GM19455 (cell line): ENCODE measurements around the gene PRKCZ.

Experiments
- ATAC-seq: cut with Tn5 transposase; IDR thresholded peaks from one replicate; pipeline ENCODE4 v1.9.1; 2021; ENCODE audit not compliant: unreplicated experiment

Gene PRKCZ

DNA sequence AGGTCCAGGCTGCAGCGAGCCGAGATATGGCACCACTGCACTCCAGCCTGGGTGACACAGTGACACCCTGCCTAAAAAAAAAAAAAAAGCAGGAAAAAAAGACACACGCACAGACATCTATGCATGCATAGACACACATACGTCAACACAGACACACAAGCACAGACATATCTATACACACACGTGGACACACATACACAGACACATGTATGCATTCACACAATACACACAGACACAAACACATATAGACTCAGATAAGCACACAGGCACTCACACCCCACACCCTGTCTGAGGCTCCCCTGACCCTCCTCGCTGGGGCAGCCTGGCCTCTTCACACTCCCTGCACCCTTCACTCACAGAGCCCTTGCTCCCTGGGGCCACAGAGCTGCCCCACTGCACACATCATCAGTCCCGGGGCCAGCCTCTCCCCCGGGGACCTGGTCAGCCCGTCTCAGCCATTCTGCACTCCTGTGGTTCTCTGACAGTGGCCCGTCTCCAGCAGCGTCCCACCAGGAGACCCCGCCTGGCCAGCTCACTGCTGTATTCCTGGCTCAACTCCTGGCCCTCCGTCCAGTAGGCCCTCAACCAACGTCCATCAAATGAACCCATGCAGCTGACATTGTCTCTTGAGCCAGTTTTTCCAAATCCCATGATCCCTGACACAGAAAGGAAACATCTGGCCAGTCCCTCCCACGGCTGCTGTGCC is 4.6 kb upstream of the PRKCZ start:
- no peak for ATAC-seq

DNA sequence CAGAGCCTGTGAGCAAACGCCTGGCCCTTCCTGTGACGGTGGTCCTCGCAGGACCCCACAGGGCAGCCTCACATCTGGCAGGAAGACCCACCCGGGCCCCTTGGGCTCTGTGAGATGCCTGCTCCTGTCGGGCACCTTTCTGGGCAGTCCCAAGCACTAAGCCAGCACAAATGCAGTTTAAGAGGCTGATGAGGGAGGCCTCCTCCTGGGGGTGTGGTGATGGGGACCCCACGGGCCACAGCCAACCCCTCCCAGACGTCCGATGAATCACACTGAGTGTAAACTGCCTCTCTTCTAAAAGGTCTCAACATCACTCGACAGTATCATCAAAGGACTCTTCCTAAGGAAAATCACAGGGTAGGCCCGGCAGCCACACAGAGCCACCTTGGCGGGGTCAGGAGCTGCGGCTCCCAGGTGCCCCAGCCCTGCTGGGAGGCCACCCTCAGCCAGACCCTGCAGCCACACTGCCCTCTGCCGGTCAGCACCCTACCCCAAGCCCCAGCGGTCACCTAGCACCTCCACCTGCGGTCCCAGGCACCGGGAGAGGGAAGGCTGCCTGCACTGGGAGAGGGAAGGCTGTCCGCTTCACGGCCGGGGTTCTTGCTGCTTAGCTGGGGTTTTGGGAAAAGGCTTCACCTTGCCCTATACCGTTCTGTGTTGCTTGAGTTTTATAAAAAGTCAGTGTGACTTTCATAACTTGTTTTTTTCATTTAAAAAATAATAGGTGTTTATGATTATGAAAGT is 3.9 kb upstream of the PRKCZ start:
- ATAC-seq = no peak

DNA sequence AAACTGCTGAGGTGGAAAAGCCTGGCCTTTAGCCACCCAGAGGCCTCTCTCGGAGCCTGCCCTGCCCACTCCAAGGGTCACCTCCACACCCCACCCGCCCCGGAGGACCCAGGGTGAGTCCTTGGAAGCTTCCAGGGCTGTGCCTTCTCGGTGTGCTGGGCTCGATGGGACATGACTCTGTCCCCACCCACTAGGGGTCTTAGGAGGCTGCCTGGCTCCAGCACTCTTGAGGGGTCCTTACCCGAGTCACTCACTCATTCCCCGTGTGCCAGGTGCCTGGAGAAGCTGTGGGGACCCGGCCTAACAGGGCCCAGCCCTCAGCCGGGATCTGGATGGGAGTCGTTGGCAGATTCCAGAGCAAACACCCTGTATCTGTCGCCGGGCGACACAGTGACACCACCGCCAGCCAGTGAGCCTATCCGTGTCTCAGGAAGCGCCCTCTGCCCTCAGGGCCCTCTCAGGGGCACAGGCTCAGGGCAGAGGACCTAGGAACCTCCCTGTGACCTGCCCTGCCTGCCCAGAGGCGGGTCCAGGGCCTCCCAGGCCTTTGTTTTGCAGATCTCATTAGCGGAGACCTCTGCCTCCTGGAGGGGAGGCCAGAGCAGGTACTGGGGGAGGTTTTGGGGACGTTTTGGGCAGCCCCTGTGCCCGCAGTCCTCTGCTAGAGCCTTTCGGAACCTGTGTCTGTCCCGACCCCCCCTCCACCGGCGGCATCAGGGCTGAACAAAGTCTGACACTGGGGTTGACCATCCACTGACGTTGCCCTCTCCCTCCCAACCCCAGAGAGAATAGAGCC is 3.1 kb upstream of the PRKCZ start:
- ATAC-seq = no peak

DNA sequence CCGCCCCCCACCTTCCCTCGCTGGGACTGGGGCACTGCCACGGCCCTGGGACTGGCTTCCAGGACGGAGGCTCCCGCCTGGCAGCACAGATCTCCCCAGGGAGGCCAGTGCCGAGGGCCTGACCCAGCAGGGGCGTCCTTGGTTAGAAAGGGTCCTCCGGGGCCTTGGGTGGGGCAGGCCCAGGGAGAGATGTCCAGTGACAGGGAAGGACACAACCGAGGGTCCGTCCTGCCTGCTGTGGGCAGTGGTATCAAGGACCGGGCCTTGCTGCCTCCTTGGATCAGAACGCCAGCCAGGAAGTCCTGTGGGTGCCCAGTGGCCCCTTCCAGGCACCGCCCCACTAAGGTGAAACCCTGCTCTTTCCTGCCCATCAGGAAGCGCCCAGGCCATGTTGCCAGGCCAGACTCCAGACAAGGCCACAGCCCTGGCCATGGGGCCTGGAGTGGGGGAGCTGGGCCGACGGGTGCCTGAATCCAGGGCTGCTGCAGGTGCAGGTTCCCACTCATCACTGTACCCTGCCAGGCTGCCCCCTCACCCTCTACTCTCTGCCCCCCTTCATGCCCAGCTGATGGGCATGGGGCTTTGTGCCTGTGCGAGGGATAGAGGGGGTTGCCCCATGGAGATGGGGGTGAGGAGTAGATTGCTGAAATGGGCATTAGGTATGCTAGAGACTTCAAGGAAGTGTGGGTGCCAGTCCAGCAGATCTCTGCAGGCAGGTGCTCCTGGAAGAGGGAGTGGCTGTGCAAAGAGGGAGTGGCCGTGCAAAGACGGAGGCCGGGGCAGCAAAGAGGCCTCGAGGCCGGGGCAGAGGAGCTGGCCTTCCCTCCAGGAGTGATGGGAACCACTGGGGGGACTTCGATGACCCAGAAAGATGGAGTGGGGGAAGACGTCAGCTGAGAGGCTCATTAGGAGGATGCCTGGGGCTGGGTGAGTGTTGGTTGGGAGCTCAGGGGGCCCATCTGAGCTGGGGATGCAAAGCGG is 2.2 kb upstream of the PRKCZ start:
- ATAC-seq = no peak

DNA sequence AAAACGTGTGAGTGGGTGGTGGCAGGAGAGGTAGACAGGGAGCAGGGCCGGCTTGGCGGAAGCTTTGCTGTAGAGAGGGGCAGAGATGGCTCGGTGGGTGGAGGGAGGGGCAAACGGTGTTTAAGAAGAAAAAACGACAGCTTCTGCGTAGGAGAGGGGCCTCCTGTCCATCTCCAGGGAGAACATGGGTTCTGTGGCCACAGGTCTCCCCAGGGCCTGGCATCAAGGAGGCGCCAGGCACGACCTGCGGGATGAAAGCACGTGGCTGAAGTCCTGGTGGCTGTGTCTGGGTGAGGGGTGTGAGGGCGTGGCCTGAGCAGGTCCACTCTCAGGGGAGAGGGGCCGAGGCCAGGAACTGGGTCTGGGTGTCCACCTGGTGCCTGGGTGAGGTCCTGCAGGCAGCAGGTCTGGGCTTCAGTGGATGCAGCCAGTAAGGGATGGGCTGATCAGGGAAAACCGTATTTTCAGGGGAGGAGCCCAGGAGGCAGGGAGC is 940 bp upstream of the PRKCZ start:
- ATAC-seq = no peak

DNA sequence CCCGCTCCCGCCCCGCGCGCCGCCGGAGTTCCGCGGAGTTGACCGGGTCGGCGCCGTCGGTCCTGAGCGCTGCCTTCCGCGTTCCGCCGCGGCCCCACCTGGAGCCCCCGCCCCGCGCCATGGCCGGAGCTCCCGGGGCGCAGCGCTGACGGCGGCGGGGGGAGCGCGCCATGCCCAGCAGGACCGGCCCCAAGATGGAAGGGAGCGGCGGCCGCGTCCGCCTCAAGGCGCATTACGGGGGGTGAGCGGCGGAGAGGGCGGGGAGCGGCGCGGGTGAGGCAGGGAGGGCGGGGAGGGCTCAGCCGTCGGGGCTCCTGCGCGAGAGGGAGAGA is 216 bp downstream of the PRKCZ start:
- ATAC-seq = no peak

DNA sequence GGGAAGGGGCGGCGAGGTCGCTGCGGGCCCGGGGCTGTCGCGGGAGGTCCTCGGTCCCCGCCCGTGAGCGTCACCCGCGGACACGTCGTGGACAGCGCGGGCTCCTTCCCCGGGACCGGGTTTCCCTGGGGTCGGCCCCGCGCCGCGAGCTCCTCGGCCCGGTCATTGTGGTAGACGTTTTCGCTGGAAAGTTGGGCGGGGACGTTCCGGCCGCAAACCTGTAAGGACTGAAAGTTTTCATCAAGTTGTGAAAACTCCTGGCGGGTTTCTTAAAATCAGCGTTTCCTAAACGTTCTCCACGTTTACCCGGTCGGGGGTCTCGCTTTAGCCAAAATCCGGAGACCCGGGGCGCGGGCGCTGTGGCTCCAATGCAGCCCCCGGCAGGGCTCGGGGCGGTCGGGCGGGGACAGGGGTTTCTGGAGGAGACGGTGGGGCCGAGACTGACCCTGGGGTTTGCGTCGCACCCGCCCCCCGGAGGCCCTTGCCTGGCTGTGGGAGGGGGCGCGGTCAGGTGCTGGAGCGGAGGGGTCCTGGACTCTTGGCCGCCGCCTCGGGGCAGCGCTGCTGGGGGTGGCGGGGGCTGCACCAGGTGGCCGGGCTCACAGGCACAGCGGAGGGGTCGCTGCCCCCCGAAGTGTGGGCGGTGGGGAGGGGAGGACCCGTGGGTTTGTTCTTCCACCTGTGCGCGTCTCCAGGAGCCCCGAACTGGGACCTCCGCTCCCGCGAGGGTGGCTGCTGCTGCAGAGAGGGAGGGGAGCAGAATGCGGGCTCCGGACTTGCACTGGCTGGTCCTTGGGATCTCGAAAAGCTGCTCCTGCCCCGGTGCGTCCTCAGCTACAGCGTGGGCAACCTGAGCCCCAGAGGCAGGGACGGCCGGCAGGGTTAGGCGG is 827 bp downstream of the PRKCZ start:
- ATAC-seq = peak; percentile 12

DNA sequence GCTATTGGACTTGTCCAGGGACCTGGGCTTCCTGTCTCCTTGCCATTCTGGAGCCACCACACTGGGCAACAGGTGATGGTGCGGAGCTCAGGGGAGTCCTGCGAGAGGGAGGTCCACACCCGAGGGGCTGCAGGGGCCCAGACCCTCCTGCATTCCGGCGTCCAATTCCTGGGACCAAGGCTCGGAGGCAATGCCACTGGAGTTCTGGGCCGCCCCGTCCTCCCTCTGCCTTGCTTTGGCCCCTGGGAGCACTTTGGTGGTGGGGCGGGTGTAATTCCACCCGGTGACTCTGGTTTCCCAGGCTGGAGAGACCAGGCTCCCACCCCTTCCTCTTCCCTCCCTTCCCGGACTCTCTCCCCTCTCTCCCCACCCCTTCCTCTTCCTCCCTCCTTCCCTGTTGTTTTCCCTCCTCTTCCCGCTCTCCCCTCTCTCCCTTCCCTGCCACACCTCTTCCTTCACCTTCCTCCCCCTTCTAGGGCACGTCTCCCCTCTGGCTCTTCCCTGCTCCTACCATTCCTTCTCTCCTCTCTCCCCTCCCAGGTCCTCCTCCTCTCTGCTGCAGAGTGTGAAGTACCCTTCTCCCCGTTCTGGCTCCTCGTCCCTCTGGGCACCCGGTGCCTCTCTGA is 2.0 kb downstream of the PRKCZ start:
- ATAC-seq = no peak

DNA sequence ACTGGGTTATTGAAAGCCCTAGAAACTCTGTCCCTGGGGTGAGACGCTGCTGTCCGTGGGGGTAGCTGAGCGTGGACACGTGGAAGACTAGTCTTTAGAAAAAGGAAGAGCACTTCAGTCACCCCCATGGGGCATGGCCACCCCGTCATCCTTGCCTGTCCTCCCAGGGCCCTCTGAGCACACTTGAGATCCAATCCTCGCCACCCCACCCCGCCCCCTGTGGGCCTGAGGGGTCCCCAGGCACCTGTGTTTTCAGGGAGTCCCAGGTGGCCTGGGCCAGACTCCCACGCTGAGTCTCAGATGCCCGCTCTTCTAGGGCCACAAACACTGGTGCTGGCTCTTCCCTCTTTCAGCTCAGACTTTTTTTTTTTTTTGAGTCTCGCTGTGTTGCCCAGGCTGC is 2.5 kb downstream of the PRKCZ start:
- ATAC-seq = no peak

DNA sequence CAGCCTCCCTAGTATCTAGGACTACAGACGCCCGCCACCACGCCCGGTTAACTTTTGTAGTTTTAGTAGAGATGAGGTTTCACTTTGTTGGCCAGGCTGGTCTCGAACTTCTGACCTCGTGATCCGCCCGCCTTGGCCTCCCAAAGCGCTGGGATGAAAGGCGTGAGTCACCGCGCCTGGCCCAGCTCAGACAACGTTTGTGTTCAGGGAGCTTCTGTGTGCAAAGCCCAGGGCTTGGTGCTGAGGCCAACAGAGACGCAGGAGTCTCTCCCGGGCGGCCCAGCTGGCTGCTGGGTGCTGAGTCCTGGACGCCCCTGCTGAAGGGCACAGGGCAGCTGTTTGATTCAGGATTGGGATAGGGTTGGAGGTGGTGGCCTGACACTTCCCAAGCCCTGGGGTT is 3.0 kb downstream of the PRKCZ start:
- ATAC-seq = no peak

DNA sequence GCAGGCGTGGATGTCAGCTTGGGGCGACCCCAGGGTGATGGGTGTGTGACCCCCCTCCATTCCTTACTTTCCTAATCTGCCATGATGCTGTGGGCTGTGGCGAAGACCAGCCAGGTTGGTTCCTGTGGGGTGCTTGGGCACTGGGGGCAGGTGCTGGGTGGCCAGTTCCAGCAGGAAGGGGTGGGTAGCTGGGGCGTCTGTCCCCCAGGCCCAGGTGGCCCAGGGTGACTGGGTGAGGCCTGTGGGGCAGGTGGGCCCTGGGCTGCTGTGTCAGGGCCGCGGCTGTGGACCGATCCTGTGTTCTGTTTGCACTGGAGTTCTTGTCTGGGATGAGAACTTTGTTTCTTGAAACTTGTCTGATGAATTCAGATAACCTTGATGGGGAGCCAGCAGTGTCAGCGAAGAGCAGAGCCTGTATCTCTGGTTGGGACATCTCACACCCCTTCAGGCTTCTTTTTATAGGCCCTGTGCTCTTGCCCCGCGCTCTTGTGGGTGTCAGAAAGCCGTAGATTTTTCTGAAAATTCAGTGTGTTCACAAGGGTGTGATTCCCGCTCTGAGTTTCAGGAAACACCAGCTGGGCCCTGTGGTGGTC is 3.7 kb downstream of the PRKCZ start:
- no peak for ATAC-seq

DNA sequence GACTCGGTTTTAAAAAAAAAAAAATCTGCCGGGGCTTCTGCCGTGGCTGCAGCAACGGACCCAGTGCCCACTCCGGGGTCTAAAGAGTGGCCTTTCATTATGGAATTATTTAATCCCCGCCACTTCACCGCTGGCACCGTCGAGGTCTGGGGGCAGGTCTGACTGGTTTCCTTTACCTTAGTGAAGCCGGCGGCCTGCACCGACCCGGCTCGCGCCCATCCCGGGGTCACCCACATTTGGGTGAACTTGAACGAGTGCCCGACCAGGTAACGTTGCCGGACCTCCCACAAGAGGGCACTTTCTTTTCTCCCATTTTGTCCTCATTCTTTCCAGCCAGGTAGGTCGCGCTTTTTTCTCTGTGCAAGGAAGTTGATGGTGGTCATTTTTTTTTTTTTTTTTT is 4.3 kb downstream of the PRKCZ start:
- no peak for ATAC-seq

DNA sequence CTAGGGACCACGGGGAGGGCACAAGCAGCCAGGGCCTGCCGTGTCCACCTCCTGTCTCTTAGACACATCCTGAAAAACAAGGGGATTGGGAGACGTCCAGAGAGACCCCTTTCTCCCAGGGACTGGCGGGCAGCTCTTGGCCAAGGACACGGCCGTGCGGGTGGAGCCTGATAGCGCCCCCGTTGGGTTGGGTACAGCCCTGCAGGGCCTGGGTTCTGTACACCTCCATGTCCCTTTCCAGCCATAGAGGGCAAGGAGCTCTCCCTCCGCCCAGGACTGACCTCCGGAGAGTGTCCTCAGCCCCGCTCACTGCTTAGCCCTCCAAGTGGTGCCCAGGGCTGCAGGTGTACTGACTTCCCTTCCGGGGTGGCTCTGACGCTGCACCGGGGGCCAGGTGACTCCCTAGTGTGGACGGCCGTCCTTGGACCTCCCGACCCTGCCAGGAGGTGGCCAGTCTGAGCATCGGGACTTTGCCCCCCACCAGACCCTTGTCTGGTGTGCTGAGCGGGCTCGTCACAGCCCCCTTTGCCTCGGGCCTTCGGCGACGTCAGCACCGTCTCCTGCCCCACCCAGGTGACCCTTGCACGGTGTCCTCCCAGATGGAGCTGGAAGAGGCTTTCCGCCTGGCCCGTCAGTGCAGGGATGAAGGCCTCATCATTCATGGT is 5.8 kb downstream of the PRKCZ start:
- ATAC-seq = no peak

DNA sequence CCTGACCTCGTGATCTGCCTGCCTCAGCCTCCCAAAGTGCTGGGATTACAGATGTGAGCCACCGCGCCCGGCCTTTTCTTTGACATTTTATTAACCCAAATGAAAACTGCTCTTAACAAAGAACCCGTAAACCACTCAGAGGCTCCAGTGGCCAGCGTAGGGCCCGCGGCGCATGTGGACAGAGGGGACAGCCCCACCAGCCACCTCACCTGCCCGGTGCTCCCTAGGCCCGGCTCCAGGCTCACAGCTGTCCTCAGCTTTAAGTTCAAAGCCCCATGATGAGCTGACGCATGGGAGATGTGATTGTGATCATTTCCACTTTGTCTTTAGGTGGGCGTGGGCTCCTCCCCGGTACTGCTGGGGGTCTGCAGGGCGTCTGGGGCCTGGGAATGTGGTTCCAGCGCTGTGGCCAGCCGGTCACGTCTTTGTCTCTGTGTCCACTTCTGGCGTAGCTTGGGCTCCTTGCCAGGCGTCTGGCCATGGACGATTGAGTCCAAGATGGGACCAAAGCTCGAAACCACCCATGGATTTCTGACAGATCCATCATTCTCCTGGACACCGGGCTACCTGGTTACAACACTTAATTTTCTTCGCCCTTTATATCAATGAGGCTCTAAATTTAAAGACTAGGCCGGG is 6.9 kb downstream of the PRKCZ start:
- no peak for ATAC-seq

DNA sequence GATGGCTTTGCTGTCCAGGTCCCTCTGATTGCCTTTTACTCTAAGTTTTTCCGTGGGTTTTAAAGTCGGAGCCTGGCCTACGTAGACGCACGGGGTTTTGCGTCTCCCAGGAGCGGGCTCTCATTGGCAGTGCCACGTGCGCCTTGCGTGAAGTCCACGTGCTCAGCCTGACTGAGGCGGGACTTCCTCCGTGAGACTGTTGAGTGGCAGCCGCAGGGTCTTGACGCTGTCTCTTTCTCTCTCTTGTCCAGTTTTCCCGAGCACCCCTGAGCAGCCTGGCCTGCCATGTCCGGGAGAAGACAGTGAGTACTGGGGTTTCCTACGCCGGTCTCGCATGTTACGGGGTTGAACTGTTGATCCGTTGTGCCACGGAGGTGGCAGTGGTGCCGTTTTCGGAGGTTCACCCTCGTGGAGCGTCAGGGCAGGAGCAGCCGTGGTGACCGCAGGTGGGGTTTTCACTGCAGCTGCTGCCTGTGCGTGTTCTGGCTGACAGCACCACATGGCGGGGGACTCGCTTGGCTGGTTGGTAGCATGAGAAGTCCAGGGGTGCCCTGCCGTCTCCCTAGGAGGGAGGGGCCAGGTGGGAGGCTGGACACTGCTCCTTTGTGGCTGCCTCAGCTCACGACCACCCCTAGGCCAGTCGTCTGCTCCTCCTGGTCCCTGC is 9.2 kb downstream of the PRKCZ start:
- no peak for ATAC-seq

DNA sequence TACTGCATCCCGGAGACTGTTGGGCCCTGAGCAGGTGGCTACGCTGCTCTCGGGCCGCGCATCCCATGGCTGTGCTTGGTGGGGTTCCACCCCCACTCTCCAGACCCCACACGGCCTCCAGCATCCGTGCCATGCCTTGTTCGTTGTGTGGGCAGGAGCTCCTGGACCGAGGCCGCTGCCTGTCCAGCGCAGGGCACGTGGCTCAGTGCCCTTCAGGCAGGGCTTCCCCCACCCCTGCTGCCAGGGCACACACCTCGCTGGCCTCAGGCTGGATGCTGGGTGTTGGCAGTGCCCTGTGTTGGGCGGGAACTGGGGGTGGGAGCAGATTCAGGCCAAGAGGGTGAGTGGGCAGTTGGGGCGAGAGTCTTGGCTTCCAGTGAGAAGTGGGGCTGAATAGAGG is 9.9 kb downstream of the PRKCZ start:
- ATAC-seq = no peak

DNA sequence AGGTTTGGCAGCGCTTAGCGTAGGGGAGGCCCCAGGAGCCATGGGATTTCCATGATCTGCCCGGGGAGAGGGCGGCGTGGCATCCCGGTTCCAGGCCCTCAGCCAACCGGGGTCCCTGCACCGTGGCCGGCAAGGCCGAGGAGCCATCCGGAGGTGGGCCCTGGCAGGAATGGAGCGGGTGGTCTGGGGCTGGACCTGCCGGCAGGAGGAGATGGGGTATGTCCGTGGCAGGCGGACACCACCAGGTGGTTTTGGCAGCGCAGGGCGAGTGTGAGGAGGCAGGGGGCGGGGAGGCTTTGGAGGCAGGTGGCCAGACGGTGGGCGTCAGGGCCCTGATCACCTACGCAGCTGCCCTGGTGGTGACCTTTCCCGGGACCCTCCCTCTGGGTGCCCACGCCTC is 10.3 kb downstream of the PRKCZ start:
- no peak for ATAC-seq
